ENCODE data around the gene UNKL. TPM values are rescaled to one million over a fixed set of nuclear protein-coding genes. Genes with fewer than 3 reads are reported as not detected.

Gene UNKL
- total and polyA plus RNA-seq, 8 donors = 4.8 to 75.0 (median 28.2) TPM

DNA sequence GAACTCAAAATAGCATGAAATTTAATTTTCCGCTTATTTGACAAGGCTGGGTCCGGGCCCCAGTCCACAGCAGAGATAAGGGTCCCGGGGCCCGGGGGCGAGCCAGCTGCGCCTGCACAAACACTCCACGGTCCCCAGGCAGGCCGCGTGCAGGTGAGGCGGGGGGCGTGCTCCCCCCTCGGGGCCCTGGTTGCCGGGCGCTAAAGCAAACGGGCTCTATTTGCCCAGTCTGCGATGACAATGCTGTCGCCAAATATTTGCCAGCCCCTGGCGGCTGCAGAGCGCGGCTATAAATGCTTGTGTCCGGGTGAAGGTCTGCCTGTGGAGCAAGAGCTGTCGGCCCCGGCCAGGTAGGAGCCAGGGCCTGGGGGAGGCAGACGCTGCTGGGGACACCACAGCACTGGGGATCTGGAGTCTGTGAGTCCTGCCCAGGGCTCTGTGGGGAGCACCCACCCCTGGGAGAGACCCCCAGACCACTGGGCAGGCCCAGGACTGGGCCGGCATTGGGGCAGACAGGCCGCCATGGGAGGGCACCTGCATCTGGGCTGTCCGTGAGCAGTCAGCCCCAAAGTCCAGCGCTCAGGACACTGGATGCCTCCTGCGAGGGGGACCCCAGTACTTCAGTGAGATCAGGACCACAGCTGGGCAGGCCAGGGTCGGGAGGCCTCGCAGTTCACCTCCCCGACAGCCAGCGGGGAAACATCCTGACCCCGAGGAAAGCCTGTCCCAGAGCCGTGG is 16.4 kb upstream of the UNKL start, which contains the start of gene PERCC1:
PERCC1 (plus strand) TSS at position 320 of the 738 bp plus-strand sequence. CDS start 1,516 bp downstream, outside the sequence.
- Histone ChIP-seq H3K27me3 (peaks cover 0 to 30% (median 0%) of the 10 kb centered on the region in 3 donors), H3K27ac (peak within 1 kb of the TSS in 4 of 5 donors; percentile 6 to 53 (median 32)), H3K4me3 (peak within 1 kb of the TSS in 2 of 4 donors; percentile 9 to 30), H3K4me1 (peaks cover 14 to 39% (median 35%) of the 10 kb centered on the region in 4 donors), H3K36me3 (no peaks in the 10 kb centered on the region), H3K9me3 (no peaks in the 10 kb centered on the region)
- 30 to 59% (median 37%) methylated on average over 24 to 35 of the region's 35 CpGs for WGBS, 5 donors
- no peak for TF ChIP-seq EP300 (IDR thresholded peaks at IDR 0.05)
- TF ChIP-seq, protein P1, sequence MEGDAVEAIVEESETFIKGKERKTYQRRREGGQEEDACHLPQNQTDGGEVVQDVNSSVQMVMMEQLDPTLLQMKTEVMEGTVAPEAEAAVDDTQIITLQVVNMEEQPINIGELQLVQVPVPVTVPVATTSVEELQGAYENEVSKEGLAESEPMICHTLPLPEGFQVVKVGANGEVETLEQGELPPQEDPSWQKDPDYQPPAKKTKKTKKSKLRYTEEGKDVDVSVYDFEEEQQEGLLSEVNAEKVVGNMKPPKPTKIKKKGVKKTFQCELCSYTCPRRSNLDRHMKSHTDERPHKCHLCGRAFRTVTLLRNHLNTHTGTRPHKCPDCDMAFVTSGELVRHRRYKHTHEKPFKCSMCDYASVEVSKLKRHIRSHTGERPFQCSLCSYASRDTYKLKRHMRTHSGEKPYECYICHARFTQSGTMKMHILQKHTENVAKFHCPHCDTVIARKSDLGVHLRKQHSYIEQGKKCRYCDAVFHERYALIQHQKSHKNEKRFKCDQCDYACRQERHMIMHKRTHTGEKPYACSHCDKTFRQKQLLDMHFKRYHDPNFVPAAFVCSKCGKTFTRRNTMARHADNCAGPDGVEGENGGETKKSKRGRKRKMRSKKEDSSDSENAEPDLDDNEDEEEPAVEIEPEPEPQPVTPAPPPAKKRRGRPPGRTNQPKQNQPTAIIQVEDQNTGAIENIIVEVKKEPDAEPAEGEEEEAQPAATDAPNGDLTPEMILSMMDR (IDR thresholded peaks at IDR 0.05) = peak in 2 of 7 experiments; percentile 18 to 44
- TF ChIP-seq POLR2AphosphoS5 (IDR thresholded peaks at IDR 0.05) = peak in 2 of 3 donors; percentile 30 to 53
- no peak for TF ChIP-seq POLR2A (IDR thresholded peaks at IDR 0.05)
- intact Hi-C loops (cut with DNase I; ENCODE audit: low total_unique reads) = no loop called here
- peak; percentile 79 to 86 for DNase-seq

GRCh38 chr16:1430214-1430758 is 15.8 kb upstream of the UNKL start:
- 46 to 55% (median 49%) methylated on average over 12 to 14 of the region's 14 CpGs for WGBS, 5 donors
- H3K4me3 ChIP-seq = no peak overlapping the region
- H3K36me3 ChIP-seq = no peaks in the 10 kb centered on the region
- peaks cover 14 to 39% (median 35%) of the 10 kb centered on the region in 4 donors for H3K4me1 ChIP-seq
- no peaks in the 10 kb centered on the region for H3K9me3 ChIP-seq
- H3K27me3 ChIP-seq = peaks cover 0 to 30% (median 0%) of the 10 kb centered on the region in 3 donors
- no peak for DNase-seq
- peak overlapping the region in 2 of 5 donors; percentile 29 to 35 for H3K27ac ChIP-seq
- intact Hi-C loops (cut with DNase I; ENCODE audit: low total_unique reads) = no loop called here
- TF ChIP-seq EP300 (IDR thresholded peaks at IDR 0.05) (no peak), POLR2AphosphoS5 (IDR thresholded peaks at IDR 0.05) (no peak), POLR2A (IDR thresholded peaks at IDR 0.05) (no peak)
- TF ChIP-seq, protein P1 (IDR thresholded peaks at IDR 0.05) = no peak

DNA sequence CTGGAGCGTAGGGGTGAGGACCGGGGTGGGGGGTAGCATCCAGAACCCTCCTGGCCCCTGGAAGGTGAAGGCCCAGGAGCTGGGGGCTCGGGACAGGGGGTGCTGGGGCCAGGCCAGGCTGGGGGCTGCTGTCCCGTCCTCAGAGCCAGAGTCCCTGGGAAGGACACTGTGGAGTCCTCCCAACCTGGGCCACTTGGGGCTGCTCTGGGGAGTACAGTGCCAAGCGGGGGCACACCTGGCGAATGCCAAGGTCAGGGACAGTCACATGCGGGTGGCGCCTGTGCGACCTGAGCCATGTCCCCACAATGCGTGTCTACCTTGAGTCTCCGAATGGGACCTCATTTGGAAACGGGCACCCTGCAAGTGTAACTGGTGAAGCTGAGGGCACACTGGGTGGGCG is 15.1 kb upstream of the UNKL start:
- Histone ChIP-seq H3K27me3 (peaks cover 0 to 30% (median 0%) of the 10 kb centered on the region in 3 donors), H3K4me3 (no peak overlapping the region), H3K9me3 (no peaks in the 10 kb centered on the region), H3K4me1 (peaks cover 14 to 39% (median 35%) of the 10 kb centered on the region in 4 donors), H3K27ac (no peak overlapping the region), H3K36me3 (no peaks in the 10 kb centered on the region)
- peak in 1 of 2 donors; percentile 21 for DNase-seq
- no peak for TF ChIP-seq EP300 (IDR thresholded peaks at IDR 0.05)
- TF ChIP-seq, protein P1 (IDR thresholded peaks at IDR 0.05) = no peak
- TF ChIP-seq POLR2AphosphoS5 (IDR thresholded peaks at IDR 0.05) = no peak
- no peak for TF ChIP-seq POLR2A (IDR thresholded peaks at IDR 0.05)
- 81 to 94% (median 85%) methylated on average over 7 to 13 of the region's 13 CpGs for WGBS, 5 donors
- intact Hi-C loops (cut with DNase I; ENCODE audit: low total_unique reads) = no loop called here

DNA sequence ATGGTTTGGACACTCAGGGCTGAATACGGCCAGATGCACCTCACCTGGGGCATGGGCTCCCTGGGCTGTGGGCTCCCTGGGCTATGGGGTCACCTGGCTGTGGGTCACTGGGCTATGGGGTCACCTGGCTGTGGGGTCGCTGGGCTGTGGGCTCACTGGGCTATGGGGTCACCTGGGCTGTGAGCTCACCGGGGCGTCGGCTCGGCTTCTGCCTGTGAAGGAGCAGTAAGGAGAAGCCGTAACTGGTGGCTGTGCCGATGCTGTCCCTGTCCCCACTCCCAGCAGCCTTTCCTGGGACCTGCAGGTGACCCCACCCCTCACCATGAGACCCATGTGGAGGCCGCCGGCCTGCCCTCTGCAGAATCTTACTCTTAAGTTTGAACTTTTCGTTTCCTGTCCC is 14.5 kb upstream of the UNKL start:
- WGBS, 5 donors = 65 to 94% (median 73%) methylated on average over 4 to 11 of the region's 11 CpGs
- TF ChIP-seq POLR2AphosphoS5 (IDR thresholded peaks at IDR 0.05) (no peak), POLR2A (IDR thresholded peaks at IDR 0.05) (no peak), EP300 (IDR thresholded peaks at IDR 0.05) (no peak)
- TF ChIP-seq, protein P1 (IDR thresholded peaks at IDR 0.05) = no peak
- no peak overlapping the region for H3K4me3 ChIP-seq
- peak in 1 of 2 donors; percentile 47 for DNase-seq
- H3K9me3 ChIP-seq = no peaks in the 10 kb centered on the region
- no peak overlapping the region for H3K27ac ChIP-seq
- intact Hi-C loops (cut with DNase I; ENCODE audit: low total_unique reads) = no loop called here
- H3K36me3 ChIP-seq = no peaks in the 10 kb centered on the region
- peaks cover 14 to 39% (median 35%) of the 10 kb centered on the region in 4 donors for H3K4me1 ChIP-seq
- peaks cover 0 to 25% (median 0%) of the 10 kb centered on the region in 3 donors for H3K27me3 ChIP-seq
